Kidney (tissue), 14 donors: ENCODE results near the gene CTRB1. TPM values are rescaled to one million over a fixed set of nuclear protein-coding genes. Genes with fewer than 3 reads are reported as not detected.
A peak's percentile ranks its signal among the peaks of the same experiment; 100 is the strongest.
"Not testable (repeated sequence)": the region's sequence is repeated elsewhere in the genome, so short reads cannot be mapped to it uniquely, and the experiment has no call there.

ENCODE experiments used
- DNase-seq, 5 donors: peaks; one replicate each; pipeline ENCODE4 v3.0.0-alpha.2; 2013 to 2020
- FAIRE-seq: peaks from 2 replicates; lab custom pipeline; 2012; peaks lifted over from hg19 to GRCh38; lab: Jason Lieb, UNC
- H3K27ac ChIP-seq, 2 donors: one replicate each; pipeline ENCODE4 v1.7.0; 2013; ENCODE audit warnings: low read depth in 2 of 2, low read length in 2 of 2, inconsistent platforms in 1 of 2
- H3K27me3 ChIP-seq: one replicate; pipeline ENCODE4 v1.7.1; 2013; ENCODE audit warnings: low read length, inconsistent platforms; ENCODE audit not compliant: control insufficient read depth, insufficient read depth
- H3K36me3 ChIP-seq, 3 donors: one replicate each; pipeline versions ENCODE4 v1.7.0 to v1.7.1; 2013; ENCODE audit warnings: low read length in 3 of 3, control low read depth in 1 of 3, inconsistent platforms in 1 of 3; ENCODE audit not compliant: insufficient read depth in 3 of 3, control insufficient read depth in 2 of 3
- H3K4me1 ChIP-seq, 3 donors: one replicate each; pipeline versions ENCODE4 v1.7.0 to v1.7.1; 2013; ENCODE audit warnings: low read length in 3 of 3, inconsistent platforms in 1 of 3, low read depth in 1 of 3; ENCODE audit not compliant: control insufficient read depth in 2 of 3, insufficient read depth in 2 of 3
- H3K4me3 ChIP-seq, 3 donors: one replicate each; pipeline versions ENCODE4 v1.7.0 to v1.8.1; 2013; ENCODE audit warnings: low read length in 3 of 3, control low read depth in 1 of 3, inconsistent platforms in 1 of 3
- H3K9ac ChIP-seq, 3 donors: one replicate each; pipeline versions ENCODE4 v1.7.0 to v1.7.1; 2013; ENCODE audit warnings: low read length in 3 of 3, control low read depth in 1 of 3, inconsistent platforms in 1 of 3
- H3K9me3 ChIP-seq, 3 donors: one replicate each; pipeline versions ENCODE4 v1.7.0 to v1.7.1; 2013; ENCODE audit warnings: low read length in 3 of 3, control low read depth in 1 of 3, inconsistent platforms in 1 of 3; ENCODE audit not compliant: control insufficient read depth in 2 of 3, insufficient read depth in 1 of 3
- CTCF ChIP-seq: IDR thresholded peaks from 3 replicates; pipeline ENCODE4 v1.5.1; 2012; ENCODE audit warnings: mild to moderate bottlenecking, moderate library complexity, borderline replicate concordance; ENCODE audit not compliant: insufficient read depth; ENCODE audit errors: extremely low read depth
- intact Hi-C: fragments of 100-400 bp; cut with DNase I; formaldehyde crosslinking; loops from one replicate; pipeline ENCODE4 v1.11.1; 2022
- polyA plus RNA-seq: library from polyadenylated mRNA; stranded (reverse); fragments of 350-450 nt; fragmentation: Illumina TruSeq; extraction: RNeasy Lipid Tissue Mini Kit (QIAGEN cat#74804); gene quantifications from one replicate; pipeline ENCODE4 v1.2.3, GENCODE V29; 2014; ENCODE audit warnings: low read depth, low replicate concordance; ENCODE audit not compliant: insufficient read depth
- total RNA-seq: library from RNA; stranded (reverse); fragmentation: NEBNext Ultra II Directional; extraction: Animal tissue kit (Norgen Biotek cat#: 25700); gene quantifications from one replicate; pipeline ENCODE4 v1.2.1, GENCODE V29; 2021
- donor health status: control.
- donor health status: control.
- donor health status: control.
- donor health status: control.
- donor health status: control.
- donor health status: DM: yes; HTN: yes; CAD: no.
- donor health status: Normal renal cell carcinoma (clear cell type).

The CTRB1 gene
- total and polyA plus RNA-seq, 2 donors from 2014 or later, result not detected

- no peaks in the 10 kb centered on the region for H3K9me3 ChIP-seq
- FAIRE-seq, result no peak
- no peaks in the 10 kb centered on the region for H3K36me3 ChIP-seq
- no peak overlapping the region for H3K27ac ChIP-seq
- no peaks in the 10 kb centered on the region for H3K4me1 ChIP-seq
- H3K27me3 ChIP-seq, result no peaks in the 10 kb centered on the region
- DNase-seq, result no peak
- intact Hi-C loops, result no loop called here
- no peak overlapping the region for H3K9ac ChIP-seq
- no peak overlapping the region for H3K4me3 ChIP-seq
- no peak for TF ChIP-seq CTCF
These were observed 1.4 kb upstream of the CTRB1 start for GRCh38 chr16:75217389-75217851.

GRCh38 chr16:75219088-75219487 lies 300 bp downstream of the CTRB1 start:
- H3K27ac ChIP-seq, result no peak overlapping the region
- no peak for FAIRE-seq

GRCh38 chr16:75219838-75220237 lies 1.1 kb downstream of the CTRB1 start:
- Histone ChIP-seq H3K36me3 (no peaks in the 10 kb centered on the region), H3K9me3 (no peaks in the 10 kb centered on the region), H3K27ac (no peak overlapping the region), H3K27me3 (no peaks in the 10 kb centered on the region), H3K4me3 (peak overlapping the region in 1 of 3 donors; percentile 18), H3K4me1 (no peaks in the 10 kb centered on the region), H3K9ac (no peak overlapping the region)
- no peak for DNase-seq
- TF ChIP-seq CTCF, result no peak
- no peak for FAIRE-seq
- intact Hi-C loops, result no loop called here

More at GRCh38 chr16:75219088-75219487, 300 bp downstream of the CTRB1 start:
- H3K9ac ChIP-seq, result no peak overlapping the region
- H3K36me3 ChIP-seq, result no peaks in the 10 kb centered on the region
- no peak overlapping the region for H3K4me3 ChIP-seq
- DNase-seq, result no peak
- no peaks in the 10 kb centered on the region for H3K27me3 ChIP-seq
- no peaks in the 10 kb centered on the region for H3K9me3 ChIP-seq
- no peak for TF ChIP-seq CTCF
- H3K4me1 ChIP-seq, result no peaks in the 10 kb centered on the region
- intact Hi-C loops, result no loop called here

- no peaks in the 10 kb centered on the region for H3K9me3 ChIP-seq
- H3K9ac ChIP-seq, result no peak overlapping the region
- H3K27ac ChIP-seq, result no peak overlapping the region
- no peak for DNase-seq
- no peak overlapping the region for H3K4me3 ChIP-seq
- no peak for FAIRE-seq
- no peaks in the 10 kb centered on the region for H3K36me3 ChIP-seq
- no peak for TF ChIP-seq CTCF
- no peaks in the 10 kb centered on the region for H3K4me1 ChIP-seq
- H3K27me3 ChIP-seq, result no peaks in the 10 kb centered on the region
- intact Hi-C loops, result no loop called here
These were observed 3.5 kb downstream of the CTRB1 start for GRCh38 chr16:75222271-75222783.

GRCh38 chr16:75223129-75223528 lies 4.3 kb downstream of the CTRB1 start:
- H3K36me3 ChIP-seq, H3K27me3 ChIP-seq, H3K9me3 ChIP-seq, H3K9ac ChIP-seq, FAIRE-seq, H3K4me1 ChIP-seq, H3K27ac ChIP-seq, H3K4me3 ChIP-seq, intact Hi-C loops, DNase-seq: not testable (repeated sequence)
